GM06990 (cell line): ENCODE measurements around the gene EMB.
"Not testable (repeated sequence)": the region's sequence is repeated elsewhere in the genome, so short reads cannot be mapped to it uniquely, and the experiment has no call there.

ENCODE experiments used
- DNase-seq: peaks from one replicate; pipeline ENCODE4 v3.0.0-alpha.2; 2011; ENCODE audit not compliant: insufficient read length; ENCODE audit errors: extremely low read depth
- H3K27me3 ChIP-seq: replicated peaks from 2 replicates; pipeline ENCODE4 v1.6.0; 2011; ENCODE audit warnings: low read length; ENCODE audit not compliant: control insufficient read depth, insufficient read depth
- H3K36me3 ChIP-seq: 2 replicates; pipeline ENCODE4 v1.5.1; 2011; ENCODE audit warnings: low read length; ENCODE audit not compliant: control insufficient read depth, insufficient read depth
- H3K4me3 ChIP-seq: replicated peaks from 2 replicates; pipeline ENCODE4 v1.5.1; 2011; ENCODE audit warnings: low read depth, mild to moderate bottlenecking, control low read depth, low read length
- CTCF ChIP-seq: IDR thresholded peaks from 2 replicates; pipeline ENCODE4 v1.5.1; 2011; ENCODE audit warnings: low read length, control low read depth, mild to moderate bottlenecking, inconsistent platforms; ENCODE audit not compliant: insufficient read depth, poor library complexity, severe bottlenecking

Gene EMB

DNA sequence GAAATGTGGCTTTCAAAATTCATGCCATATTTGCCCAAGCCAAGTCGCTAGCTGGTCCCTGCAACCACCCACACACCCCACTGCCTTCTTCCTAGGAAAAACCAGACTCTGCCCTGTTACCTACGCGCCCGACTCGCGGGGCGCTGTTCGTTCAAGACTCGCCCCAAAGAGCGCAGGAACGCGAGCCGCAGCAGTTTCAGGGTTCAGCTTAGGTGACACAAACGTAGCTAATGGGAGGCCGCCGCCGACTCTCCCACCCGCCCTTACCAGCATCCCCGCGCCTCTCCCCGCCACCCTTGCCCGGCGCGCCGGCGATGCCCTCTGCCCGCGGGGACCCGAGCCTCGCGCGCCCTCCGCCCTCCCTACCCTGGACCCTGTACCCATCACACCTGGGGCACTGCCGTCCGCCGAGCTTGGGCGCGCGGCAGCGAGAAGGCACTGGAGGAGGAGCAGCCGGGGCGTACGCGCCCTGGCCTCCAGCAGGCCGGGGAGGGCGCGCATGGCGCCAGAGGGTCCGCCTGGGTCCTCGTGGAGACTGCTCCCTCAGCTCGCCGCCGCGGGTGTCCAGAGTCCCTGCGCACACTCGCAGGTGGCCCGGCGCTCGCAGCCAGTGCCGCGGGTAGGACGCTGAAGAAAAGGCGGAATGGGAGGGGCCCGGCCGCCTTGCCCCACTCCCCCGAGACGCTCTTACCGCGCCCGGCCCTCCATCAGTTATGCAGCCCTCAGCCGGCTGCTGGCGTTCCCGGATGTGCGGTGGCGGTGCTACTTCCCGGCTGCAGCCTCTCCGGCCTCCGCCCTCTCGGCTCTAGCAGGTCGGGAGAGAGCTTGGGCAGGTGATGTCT lies at the start of gene EMB:
Gene EMB, minus strand, starts transcription at position 638 of the 842 bp plus-strand sequence. Its CDS starts 137 bp downstream, at position 501.
- Histone ChIP-seq H3K27me3 (no peaks in the 10 kb centered on the region), H3K4me3 (peak within 1 kb of the TSS; percentile 75), H3K36me3 (no peaks in the 10 kb centered on the region)
- peak; percentile 63 for TF ChIP-seq CTCF
- DNase-seq = peak; percentile 88

GRCh38 chr5:50489491-50489890 lies 48.4 kb upstream of the EMB start:
- H3K4me3 ChIP-seq, H3K27me3 ChIP-seq, DNase-seq, H3K36me3 ChIP-seq: not testable (repeated sequence)

DNA sequence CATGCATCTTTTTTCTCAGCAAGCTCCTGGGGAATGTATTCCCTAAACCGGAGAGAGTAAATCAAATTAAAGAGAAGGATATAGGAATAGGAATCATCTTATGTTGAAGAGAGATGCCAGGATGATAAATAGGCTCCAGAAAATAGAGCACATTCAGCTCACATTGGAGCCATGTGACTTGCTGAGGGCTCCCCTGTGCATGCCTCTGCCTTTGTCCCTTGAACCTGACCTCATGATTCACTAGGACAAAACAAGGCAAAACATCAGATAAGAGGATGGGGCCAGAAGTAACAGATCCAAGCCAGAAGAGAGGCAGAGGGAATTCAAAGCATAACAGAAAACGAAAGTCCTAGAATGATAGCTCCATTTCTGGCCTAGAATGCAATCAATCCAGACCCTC lies 37.7 kb upstream of the EMB start:
- H3K27me3 ChIP-seq, H3K36me3 ChIP-seq, DNase-seq, H3K4me3 ChIP-seq: not testable (repeated sequence)

GRCh38 chr5:50476549-50476948 lies 35.5 kb upstream of the EMB start:
- H3K4me3 ChIP-seq = no peak overlapping the region
- no peak for DNase-seq
- H3K36me3 ChIP-seq = no peaks in the 10 kb centered on the region
- TF ChIP-seq CTCF = no peak
- H3K27me3 ChIP-seq = no peaks in the 10 kb centered on the region

DNA sequence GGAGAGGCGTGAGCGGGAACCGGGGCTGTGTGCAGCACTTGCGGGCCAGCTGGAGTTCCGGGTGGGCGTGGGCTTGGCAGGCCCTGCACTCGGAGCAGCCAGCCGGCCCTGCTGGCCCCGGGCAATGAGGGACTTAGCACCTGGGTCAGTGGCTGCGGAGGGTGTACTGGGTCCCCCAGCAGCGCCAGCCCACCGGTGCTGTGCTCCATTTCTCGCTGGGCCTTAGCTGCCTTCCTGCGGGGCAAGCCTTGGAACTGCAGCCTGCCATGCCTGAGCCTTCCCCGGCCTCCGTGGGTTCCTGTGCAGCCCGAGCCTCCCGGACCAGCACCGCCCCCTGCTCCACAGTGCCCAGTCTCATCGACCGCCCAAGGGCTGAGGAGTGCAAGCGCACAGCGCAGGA lies 23.9 kb upstream of the EMB start:
- not testable (repeated sequence) for H3K27me3 ChIP-seq, DNase-seq, H3K4me3 ChIP-seq, H3K36me3 ChIP-seq

DNA sequence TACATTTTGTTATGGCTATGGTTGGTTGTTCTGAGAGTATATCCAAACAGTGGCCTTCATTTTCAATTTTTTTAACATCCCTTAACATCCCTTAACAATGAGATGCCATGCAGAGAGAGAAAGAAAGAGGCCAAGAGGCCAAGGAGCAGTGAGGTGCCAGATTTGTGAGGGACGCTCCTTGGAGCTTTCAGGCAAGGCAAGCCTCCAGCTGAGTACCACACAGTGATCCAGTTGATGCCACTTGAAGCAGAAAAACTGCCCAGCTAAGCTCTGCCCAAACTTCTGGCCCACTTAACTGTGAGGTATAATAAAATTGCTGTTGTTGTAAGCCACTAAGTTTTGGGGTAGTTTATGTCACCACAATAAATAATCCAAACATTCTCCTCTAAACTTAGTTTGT lies 22.6 kb upstream of the EMB start:
- TF ChIP-seq CTCF = no peak
- H3K4me3 ChIP-seq = no peak overlapping the region
- H3K27me3 ChIP-seq = no peaks in the 10 kb centered on the region
- no peaks in the 10 kb centered on the region for H3K36me3 ChIP-seq
- no peak for DNase-seq

DNA sequence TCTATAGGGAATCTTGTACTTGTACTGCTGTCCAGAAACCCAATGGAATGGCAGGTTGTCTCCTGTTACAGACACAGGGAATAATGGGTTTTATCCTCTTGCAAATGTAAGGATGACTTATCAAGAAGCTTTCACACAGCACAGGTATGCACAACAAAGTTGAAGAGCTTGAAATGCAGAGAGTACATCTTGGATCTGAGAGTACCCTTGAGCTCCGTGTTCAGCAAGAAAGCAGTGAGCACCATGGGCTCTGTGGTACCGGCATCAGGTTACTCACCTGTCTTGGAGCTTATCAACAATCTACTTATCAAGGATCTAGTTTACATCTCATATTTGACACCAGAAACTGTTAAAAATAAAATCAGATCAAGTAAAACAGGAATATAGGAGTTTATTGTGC lies 22.0 kb upstream of the EMB start:
- H3K4me3 ChIP-seq = no peak overlapping the region
- TF ChIP-seq CTCF = no peak
- DNase-seq = no peak
- no peaks in the 10 kb centered on the region for H3K36me3 ChIP-seq
- H3K27me3 ChIP-seq = no peaks in the 10 kb centered on the region

GRCh38 chr5:50462579-50462978 lies 21.5 kb upstream of the EMB start:
- not testable (repeated sequence) for DNase-seq, H3K36me3 ChIP-seq, H3K4me3 ChIP-seq, H3K27me3 ChIP-seq

DNA sequence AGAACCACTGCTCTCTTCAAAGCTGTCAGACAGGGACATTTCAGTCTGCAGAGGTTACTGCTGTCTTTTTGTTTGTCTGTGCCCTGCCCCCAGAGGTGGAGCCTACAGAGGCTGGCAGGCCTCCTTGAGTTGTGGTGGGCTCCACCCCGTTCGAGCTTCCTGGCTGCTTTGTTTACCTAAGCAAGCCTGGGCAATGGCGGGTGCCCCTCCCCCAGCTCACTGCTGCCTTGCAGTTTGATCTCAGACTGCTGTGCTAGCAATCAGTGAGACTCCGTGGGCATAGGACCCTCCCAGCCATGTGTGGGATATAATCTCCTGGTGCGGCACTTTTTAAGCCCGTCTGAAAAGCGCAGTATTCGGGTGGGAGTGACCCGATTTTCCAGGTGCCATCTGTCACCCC lies 17.3 kb upstream of the EMB start:
- H3K27me3 ChIP-seq, DNase-seq, H3K4me3 ChIP-seq, H3K36me3 ChIP-seq: not testable (repeated sequence)

- H3K4me3 ChIP-seq, H3K36me3 ChIP-seq, DNase-seq, H3K27me3 ChIP-seq: not testable (repeated sequence)
These were observed 8.2 kb upstream of the EMB start for GRCh38 chr5:50449241-50449640.
